HepG2 (cell line): ENCODE measurements around the gene APBA3. TPM values are rescaled to one million over a fixed set of nuclear protein-coding genes. Genes with fewer than 3 reads are reported as not detected.

Experiments used
- EP300 ChIP-seq, 3 experiments: sonication (generic) in 1 of 3; formaldehyde crosslinking in 1 of 3; IDR thresholded peaks; 2 replicates each; pipeline versions ENCODE4 v1.5.1 to v1.6.1; 2011 to 2020; ENCODE audit warnings: low read depth in 2 of 3, low read length in 2 of 3, borderline replicate concordance in 1 of 3, improper control_type of control experiment in 1 of 3, mild to moderate bottlenecking in 1 of 3, missing genetic modification reagents in 1 of 3, moderate library complexity in 1 of 3
- HMG20B ChIP-seq: conservative IDR thresholded peaks from 2 replicates; pipeline ENCODE4 v1.6.1; 2016; ENCODE audit warnings: missing genetic modification reagents, missing compliant biosample characterization
- IRF9 ChIP-seq: sonication (generic); formaldehyde crosslinking; IDR thresholded peaks from 2 replicates; pipeline ENCODE4 v1.8.0; 2022; ENCODE audit warnings: missing genetic modification reagents, mild to moderate bottlenecking, borderline replicate concordance
- JDP2 ChIP-seq: sonication (generic); formaldehyde crosslinking; IDR thresholded peaks from 2 replicates; pipeline ENCODE4 v1.8.1; 2022; ENCODE audit warnings: missing genetic modification reagents, borderline replicate concordance
- KMT2B ChIP-seq: IDR thresholded peaks from 2 replicates; pipeline ENCODE4 v1.6.1; 2016; ENCODE audit warnings: missing genetic modification reagents, missing compliant biosample characterization
- MAF1 ChIP-seq: sonication (generic); formaldehyde crosslinking; IDR thresholded peaks from 2 replicates; pipeline ENCODE4 v1.5.0; 2020; ENCODE audit warnings: missing genetic modification reagents, borderline replicate concordance
- MED1 ChIP-seq: sonication (generic); formaldehyde crosslinking; IDR thresholded peaks from 2 replicates; pipeline ENCODE4 v1.4.0; 2020; ENCODE audit warnings: missing genetic modification reagents
- PRDM15 ChIP-seq: sonication (generic); formaldehyde crosslinking; IDR thresholded peaks from 2 replicates; pipeline ENCODE4 v1.4.0; 2020; ENCODE audit warnings: missing genetic modification reagents
- SP5 ChIP-seq: IDR thresholded peaks from 2 replicates; pipeline ENCODE4 v1.6.1; 2016; ENCODE audit warnings: low read depth, borderline replicate concordance
- STAT5B ChIP-seq: sonication (generic); formaldehyde crosslinking; IDR thresholded peaks from 2 replicates; pipeline ENCODE4 v1.4.0; 2020; ENCODE audit warnings: missing genetic modification reagents
- ZBTB4 ChIP-seq: sonication (generic); formaldehyde crosslinking; IDR thresholded peaks from 2 replicates; pipeline ENCODE4 v1.4.0; 2020; ENCODE audit warnings: missing genetic modification reagents, mild to moderate bottlenecking, borderline replicate concordance
- ZNF136 ChIP-seq: sonication (generic); formaldehyde crosslinking; IDR thresholded peaks from 2 replicates; pipeline ENCODE4 v1.8.1; 2022; ENCODE audit warnings: low read depth, mild to moderate bottlenecking, moderate library complexity, missing genetic modification reagents
- ZNF274 ChIP-seq: sonication (generic); formaldehyde crosslinking; IDR thresholded peaks from 2 replicates; pipeline ENCODE4 v1.5.1; 2020; ENCODE audit warnings: mild to moderate bottlenecking, missing genetic modification reagents
- ZNF30 ChIP-seq: sonication (generic); formaldehyde crosslinking; IDR thresholded peaks from 2 replicates; pipeline ENCODE4 v1.5.0; 2020; ENCODE audit warnings: mild to moderate bottlenecking, missing genetic modification reagents
- ZNF530 ChIP-seq: sonication (generic); formaldehyde crosslinking; IDR thresholded peaks from 2 replicates; pipeline ENCODE4 v1.5.0; 2020; ENCODE audit warnings: low read depth, mild to moderate bottlenecking, missing genetic modification reagents
- ZNF713 ChIP-seq: sonication (generic); formaldehyde crosslinking; IDR thresholded peaks from 2 replicates; pipeline ENCODE4 v1.4.0; 2020; ENCODE audit warnings: mild to moderate bottlenecking, missing genetic modification reagents
- ZNF746 ChIP-seq: sonication (generic); formaldehyde crosslinking; IDR thresholded peaks from 2 replicates; pipeline ENCODE4 v1.8.0; 2022; ENCODE audit warnings: mild to moderate bottlenecking, missing genetic modification reagents
- ZNF777 ChIP-seq: sonication (generic); formaldehyde crosslinking; IDR thresholded peaks from 2 replicates; pipeline ENCODE4 v1.4.0; 2020; ENCODE audit warnings: missing genetic modification reagents
- polyA plus RNA-seq, 8 experiments: library from polyadenylated mRNA; depleted of rRNA in 3 of 8; stranded (reverse) in 7 of 8; unstranded in 1 of 8; fragments of >200 nt; fragmentation: Illumina TruSeq in 4 of 8; extraction: Trizol in 4 of 8; gene quantifications; 2 replicates each; pipeline versions ENCODE4 v1.2.1 to v1.2.3, GENCODE V29; 2011 to 2016; ENCODE audit warnings: low read depth in 4 of 8, missing spikeins in 1 of 8, mixed read lengths in 1 of 8; ENCODE audit not compliant: insufficient read depth in 1 of 8
- total RNA-seq, 5 experiments: library from RNA; depleted of rRNA; stranded (reverse); fragments of >200 nt; fragmentation: Illumina TruSeq; extraction: Trizol; gene quantifications; 2 replicates each; pipeline ENCODE4 v1.2.3, GENCODE V29; 2016; ENCODE audit warnings: low read depth in 1 of 5

The APBA3 gene
- total and polyA plus RNA-seq, 2 of the 13 experiments (the other 11 are each of a cell fraction or from before 2014, with no cell fraction given) = 14.2 to 14.3 TPM

GRCh38 chr19:3708207-3708931 lies 53.1 kb downstream of the APBA3 start, which contains the start of gene TJP3 (continued):
- TF ChIP-seq ZBTB4 (CRISPR knock-in tag) = peak; percentile 62; the same call in 1 of the 2 replicates
- no peak for TF ChIP-seq PRDM15
- no peak for TF ChIP-seq ZNF713
- no peak for TF ChIP-seq ZNF777 (CRISPR knock-in tag)
- TF ChIP-seq ZNF530 (CRISPR knock-in tag) = no peak
- no peak for TF ChIP-seq STAT5B (CRISPR knock-in tag)
- no peak for TF ChIP-seq ZNF30
- TF ChIP-seq MAF1 (CRISPR knock-in tag) = no peak
- no peak for TF ChIP-seq HMG20B
- no peak for TF ChIP-seq ZNF274 (CRISPR knock-in tag)
- TF ChIP-seq MED1 (CRISPR knock-in tag) = no peak
- TF ChIP-seq KMT2B = 0 out of 2 replicates have a peak, but pooled peaks have one; percentile 36
- TF ChIP-seq SP5 = peak; percentile 68
- peak; percentile 60; the same call in 1 of the 2 replicates for TF ChIP-seq ZNF746
- no peak for TF ChIP-seq JDP2 (CRISPR knock-in tag)
- no peak for TF ChIP-seq ZNF136
- no peak for TF ChIP-seq IRF9 (CRISPR knock-in tag)
- no peak; a peak in 1 of 4 replicates for TF ChIP-seq EP300 (IDR thresholded peaks at IDR 0.05; ENCODE audit: low read depth in 2 of 2, low read length in 2 of 2)
- no peak for TF ChIP-seq EP300 (CRISPR knock-in tag; IDR thresholded peaks at IDR 0.05; ENCODE audit: borderline replicate concordance)
